K562 (cell line): Measurements from ENCODE around the gene DHRS12. TPM values are rescaled to one million over a fixed set of nuclear protein-coding genes. Genes with fewer than 3 reads are reported as not detected.

Experiments used
- DPF2 ChIP-seq: fragments of 450-650 bp; IDR thresholded peaks from 2 replicates; pipeline ENCODE4 v1.6.1; 2016
- E4F1 ChIP-seq: fragments of 250-450 bp; sonication (Bioruptor Pico); IDR thresholded peaks from 2 replicates; pipeline ENCODE4 v1.5.0; 2021; ENCODE audit warnings: mild to moderate bottlenecking, borderline replicate concordance
- FOSL1 ChIP-seq: fragments of 200-800 bp; sonication (Bioruptor generic); conservative IDR thresholded peaks from 2 replicates; pipeline ENCODE4 v1.6.1; 2016; ENCODE audit warnings: missing genetic modification characterization, missing compliant biosample characterization
- GABPB1 ChIP-seq: sonication (generic); formaldehyde crosslinking; IDR thresholded peaks from 2 replicates; pipeline ENCODE4 v1.8.0; 2022; ENCODE audit warnings: mild to moderate bottlenecking, missing genetic modification reagents
- KAT2B ChIP-seq: IDR thresholded peaks from one replicate; pipeline ENCODE4 v1.6.1; 2012; ENCODE audit warnings: low read depth, mild to moderate bottlenecking, control low read depth, inconsistent platforms, low read length, moderate library complexity
- LARP7 ChIP-seq: fragments of 450-650 bp; IDR thresholded peaks from 2 replicates; pipeline ENCODE4 v1.6.1; 2016
- RBM39 ChIP-seq: fragments of 200-400 bp; formaldehyde crosslinking; optimal IDR thresholded peaks from 2 replicates; pipeline ENCODE3; 2018; ENCODE audit warnings: low read depth, low read length
- SMARCA5 ChIP-seq: fragments of 450-650 bp; IDR thresholded peaks from 2 replicates; pipeline ENCODE4 v1.6.1; 2016
- SRF ChIP-seq, 2 experiments: fragments of 250-450, 450-650 bp in 1 of 2; sonication (Bioruptor Pico) in 1 of 2; sonication (generic) in 1 of 2; formaldehyde crosslinking; IDR thresholded peaks; 2 replicates each; pipeline versions ENCODE4 v1.5.0 to v1.5.1; 2020 to 2022; ENCODE audit warnings: mild to moderate bottlenecking in 1 of 2, missing genetic modification reagents in 1 of 2
- STAT5A ChIP-seq: IDR thresholded peaks from 2 replicates; pipeline ENCODE4 v1.6.1; 2012; ENCODE audit warnings: low read length, inconsistent platforms, borderline replicate concordance
- TCF7L2 ChIP-seq: fragments of 150-350 bp; IDR thresholded peaks from 2 replicates; pipeline ENCODE4 v1.6.1; 2016; ENCODE audit warnings: low read depth, mild to moderate bottlenecking, low read length, moderate library complexity
- YBX1 ChIP-seq: fragments of 450-650 bp; IDR thresholded peaks from 2 replicates; pipeline ENCODE4 v1.7.1; 2016; ENCODE audit warnings: mild to moderate bottlenecking
- ZNF511 ChIP-seq: sonication (generic); formaldehyde crosslinking; IDR thresholded peaks from 2 replicates; pipeline ENCODE4 v1.8.0; 2022; ENCODE audit warnings: mild to moderate bottlenecking, missing genetic modification reagents
- ZNF699 ChIP-seq: fragments of 250-450 bp; sonication (Bioruptor Pico); IDR thresholded peaks from 2 replicates; pipeline ENCODE4 v1.8.0; 2021; ENCODE audit warnings: mild to moderate bottlenecking, moderate library complexity; ENCODE audit not compliant: insufficient replicate concordance
- ZNF764 ChIP-seq: fragments of 250-450 bp; sonication (Bioruptor Pico); IDR thresholded peaks from 2 replicates; pipeline ENCODE4 v1.4.0; 2020; ENCODE audit warnings: low read depth, mild to moderate bottlenecking, moderate library complexity
- polyA plus RNA-seq, 8 experiments: library from polyadenylated mRNA; depleted of rRNA in 4 of 8; stranded (reverse) in 5 of 8; unstranded in 3 of 8; fragments of >200 nt; fragmentation: Nextera tagmentation in 2 of 8; fragmentation: Illumina TruSeq in 1 of 8; extraction: Ambion mirVana in 2 of 8; extraction: Trizol in 1 of 8; gene quantifications; 2 replicates each; pipeline versions ENCODE4 v1.2.1 to v1.2.3, GENCODE V29; 2011 to 2014; ENCODE audit warnings: inconsistent platforms in 1 of 8, missing spikeins in 1 of 8
- total RNA-seq, 7 experiments: library from RNA; depleted of rRNA in 6 of 7; stranded (reverse); fragments of >200 nt in 6 of 7; fragmentation: Illumina TruSeq in 2 of 7; extraction: Trizol in 2 of 7; gene quantifications; 2 replicates each; pipeline versions ENCODE4 v1.2.1 to v1.2.3, GENCODE V29; 2011 to 2021; ENCODE audit warnings: low replicate concordance in 1 of 7
- TF ChIP-seq, protein P1 (sequence below): fragments of 450-650 bp; IDR thresholded peaks from 2 replicates; pipeline ENCODE4 v1.6.1; 2016
- TF ChIP-seq, protein P2 (sequence below): fragments of 250-450 bp; sonication (Bioruptor Pico); IDR thresholded peaks from 2 replicates; pipeline ENCODE4 v1.8.0; 2021; ENCODE audit warnings: moderate library complexity, mild to moderate bottlenecking, inconsistent platforms
- TF ChIP-seq, protein P3 (sequence below): conservative IDR thresholded peaks from 2 replicates; pipeline ENCODE4 v1.6.1; 2011; ENCODE audit warnings: low read depth, mild to moderate bottlenecking, low read length; ENCODE audit not compliant: control insufficient read depth
- TF ChIP-seq, protein P4 (sequence below): fragments of 450-650 bp; IDR thresholded peaks from one replicate; pipeline ENCODE4 v1.6.1; 2018; ENCODE audit warnings: mild to moderate bottlenecking, moderate library complexity; ENCODE audit not compliant: partially characterized antibody

Gene DHRS12
- total and polyA plus RNA-seq, 9 of the 15 experiments (the other 6 are each of a cell fraction or from before 2014, with no cell fraction given) = 0.62 to 2.7 (median 0.98) TPM

GRCh38 chr13:51803422-51804294, at the start of gene DHRS12 (continued):
- TF ChIP-seq SRF (CRISPR knock-in tag; IDR thresholded peaks at IDR 0.05) (no peak), YBX1 (no peak), ZNF764 (CRISPR knock-in tag) (no peak), SMARCA5 (no peak), E4F1 (no peak), DPF2 (peak; percentile 76), ZNF511 (CRISPR knock-in tag) (peak; percentile 62; the same call in 1 of the 2 replicates), STAT5A (peak; percentile 47; the same call in 1 of the 2 replicates), LARP7 (no peak), TCF7L2 (no peak), GABPB1 (CRISPR knock-in tag) (peak; percentile 58), RBM39 (no peak), ZNF699 (CRISPR knock-in tag) (no peak), KAT2B (no peak), FOSL1 (tag) (no peak)
- TF ChIP-seq, protein P1, sequence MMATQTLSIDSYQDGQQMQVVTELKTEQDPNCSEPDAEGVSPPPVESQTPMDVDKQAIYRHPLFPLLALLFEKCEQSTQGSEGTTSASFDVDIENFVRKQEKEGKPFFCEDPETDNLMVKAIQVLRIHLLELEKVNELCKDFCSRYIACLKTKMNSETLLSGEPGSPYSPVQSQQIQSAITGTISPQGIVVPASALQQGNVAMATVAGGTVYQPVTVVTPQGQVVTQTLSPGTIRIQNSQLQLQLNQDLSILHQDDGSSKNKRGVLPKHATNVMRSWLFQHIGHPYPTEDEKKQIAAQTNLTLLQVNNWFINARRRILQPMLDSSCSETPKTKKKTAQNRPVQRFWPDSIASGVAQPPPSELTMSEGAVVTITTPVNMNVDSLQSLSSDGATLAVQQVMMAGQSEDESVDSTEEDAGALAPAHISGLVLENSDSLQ = no peak
- TF ChIP-seq, protein P2, sequence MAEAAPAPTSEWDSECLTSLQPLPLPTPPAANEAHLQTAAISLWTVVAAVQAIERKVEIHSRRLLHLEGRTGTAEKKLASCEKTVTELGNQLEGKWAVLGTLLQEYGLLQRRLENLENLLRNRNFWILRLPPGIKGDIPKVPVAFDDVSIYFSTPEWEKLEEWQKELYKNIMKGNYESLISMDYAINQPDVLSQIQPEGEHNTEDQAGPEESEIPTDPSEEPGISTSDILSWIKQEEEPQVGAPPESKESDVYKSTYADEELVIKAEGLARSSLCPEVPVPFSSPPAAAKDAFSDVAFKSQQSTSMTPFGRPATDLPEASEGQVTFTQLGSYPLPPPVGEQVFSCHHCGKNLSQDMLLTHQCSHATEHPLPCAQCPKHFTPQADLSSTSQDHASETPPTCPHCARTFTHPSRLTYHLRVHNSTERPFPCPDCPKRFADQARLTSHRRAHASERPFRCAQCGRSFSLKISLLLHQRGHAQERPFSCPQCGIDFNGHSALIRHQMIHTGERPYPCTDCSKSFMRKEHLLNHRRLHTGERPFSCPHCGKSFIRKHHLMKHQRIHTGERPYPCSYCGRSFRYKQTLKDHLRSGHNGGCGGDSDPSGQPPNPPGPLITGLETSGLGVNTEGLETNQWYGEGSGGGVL (CRISPR knock-in tag) = no peak
- TF ChIP-seq, protein P3, sequence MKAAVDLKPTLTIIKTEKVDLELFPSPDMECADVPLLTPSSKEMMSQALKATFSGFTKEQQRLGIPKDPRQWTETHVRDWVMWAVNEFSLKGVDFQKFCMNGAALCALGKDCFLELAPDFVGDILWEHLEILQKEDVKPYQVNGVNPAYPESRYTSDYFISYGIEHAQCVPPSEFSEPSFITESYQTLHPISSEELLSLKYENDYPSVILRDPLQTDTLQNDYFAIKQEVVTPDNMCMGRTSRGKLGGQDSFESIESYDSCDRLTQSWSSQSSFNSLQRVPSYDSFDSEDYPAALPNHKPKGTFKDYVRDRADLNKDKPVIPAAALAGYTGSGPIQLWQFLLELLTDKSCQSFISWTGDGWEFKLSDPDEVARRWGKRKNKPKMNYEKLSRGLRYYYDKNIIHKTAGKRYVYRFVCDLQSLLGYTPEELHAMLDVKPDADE = 0 out of 2 replicates have a peak, but pooled peaks have one; percentile 30
- TF ChIP-seq, protein P4, sequence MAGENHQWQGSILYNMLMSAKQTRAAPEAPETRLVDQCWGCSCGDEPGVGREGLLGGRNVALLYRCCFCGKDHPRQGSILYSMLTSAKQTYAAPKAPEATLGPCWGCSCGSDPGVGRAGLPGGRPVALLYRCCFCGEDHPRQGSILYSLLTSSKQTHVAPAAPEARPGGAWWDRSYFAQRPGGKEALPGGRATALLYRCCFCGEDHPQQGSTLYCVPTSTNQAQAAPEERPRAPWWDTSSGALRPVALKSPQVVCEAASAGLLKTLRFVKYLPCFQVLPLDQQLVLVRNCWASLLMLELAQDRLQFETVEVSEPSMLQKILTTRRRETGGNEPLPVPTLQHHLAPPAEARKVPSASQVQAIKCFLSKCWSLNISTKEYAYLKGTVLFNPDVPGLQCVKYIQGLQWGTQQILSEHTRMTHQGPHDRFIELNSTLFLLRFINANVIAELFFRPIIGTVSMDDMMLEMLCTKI = no peak
